SK-N-SH (cell line): ENCODE data around the gene MYO5C. TPM values are rescaled to one million over a fixed set of nuclear protein-coding genes. Genes with fewer than 3 reads are reported as not detected.

ENCODE experiments used
- CTCF ChIA-PET: fragments of 300-600, 350-600 bp; formaldehyde crosslinking; extraction: SDS; loops from one replicate; lab custom pipeline; 2021; lab: Yijun Ruan, JAX
- POLR2A ChIA-PET: fragments of 350-600 bp; sonication (Branson Sonifier 250); formaldehyde crosslinking; extraction: SDS; loops from one replicate; lab custom pipeline; 2020; ENCODE audit warnings: antibody characterized with exemption, inconsistent platforms; lab: Yijun Ruan, JAX
- DNase-seq: peaks from one replicate; pipeline ENCODE4 v3.0.0; 2012
- H2AFZ ChIP-seq: fragments of 200-600 bp; sonication (generic); 2 replicates; pipeline ENCODE4 v1.8.1; 2016; ENCODE audit warnings: antibody characterized with exemption, mild to moderate bottlenecking, low read depth
- H3F3A ChIP-seq: fragments of 200-600 bp; sonication (generic); replicated peaks from 2 replicates; pipeline ENCODE3; 2016; ENCODE audit warnings: antibody characterized with exemption, mild to moderate bottlenecking; ENCODE audit not compliant: insufficient read depth
- H3K27ac ChIP-seq, 2 experiments: fragments of 200-500 bp in 1 of 2; fragments of 200-600 bp in 1 of 2; sonication (Bioruptor generic) in 1 of 2; sonication (generic), shearing (Covaris generic) in 1 of 2; 2 replicates each; pipeline versions ENCODE4 v1.5.1 to v1.6.1; 2014 to 2016; ENCODE audit warnings: low read depth in 2 of 2, inconsistent platforms in 1 of 2, low read length in 1 of 2, mild to moderate bottlenecking in 1 of 2, mixed read lengths in 1 of 2
- H3K27me3 ChIP-seq: fragments of 200-600 bp; sonication (generic), shearing (Covaris generic); 2 replicates; pipeline ENCODE4 v1.6.1; 2016; ENCODE audit warnings: mixed run types; ENCODE audit not compliant: insufficient read depth
- H3K36me3 ChIP-seq, 2 experiments: fragments of 200-500 bp in 1 of 2; fragments of 200-600 bp in 1 of 2; sonication (Bioruptor generic) in 1 of 2; sonication (generic) in 1 of 2; replicated peaks in 1 of 2; 2 replicates each; pipeline versions ENCODE3 to v1.5.1; 2014 to 2016; ENCODE audit warnings: low read length in 1 of 2, mild to moderate bottlenecking in 1 of 2; ENCODE audit not compliant: insufficient read depth in 2 of 2, control insufficient read depth in 1 of 2
- H3K4me1 ChIP-seq, 2 experiments: fragments of 200-500 bp in 1 of 2; fragments of 200-600 bp in 1 of 2; sonication (Bioruptor generic) in 1 of 2; sonication (generic), shearing (Covaris generic) in 1 of 2; 2 replicates each; pipeline versions ENCODE4 v1.5.1 to v1.6.1; 2014 to 2016; ENCODE audit warnings: low read depth in 1 of 2, low read length in 1 of 2, mixed run types in 1 of 2; ENCODE audit not compliant: insufficient read depth in 2 of 2, control insufficient read depth in 1 of 2
- H3K4me2 ChIP-seq: fragments of 200-600 bp; sonication (generic), shearing (Covaris generic); 2 replicates; pipeline ENCODE4 v1.6.1; 2017; ENCODE audit warnings: mixed run types
- H3K4me3 ChIP-seq, 2 experiments: fragments of 200-500 bp in 1 of 2; fragments of 200-600 bp in 1 of 2; sonication (Bioruptor generic) in 1 of 2; sonication (generic), shearing (Covaris generic) in 1 of 2; 2 replicates each; pipeline versions ENCODE4 v1.5.1 to v1.8.1; 2014 to 2016; ENCODE audit warnings: low read depth in 2 of 2, inconsistent platforms in 1 of 2, low read length in 1 of 2, mild to moderate bottlenecking in 1 of 2, mixed read lengths in 1 of 2, moderate library complexity in 1 of 2
- H3K79me2 ChIP-seq: fragments of 200-600 bp; sonication (generic); 2 replicates; pipeline ENCODE4 v1.8.1; 2017; ENCODE audit warnings: mild to moderate bottlenecking; ENCODE audit not compliant: insufficient read depth
- H3K9ac ChIP-seq: fragments of 200-600 bp; sonication (generic); 2 replicates; pipeline ENCODE4 v1.6.1; 2017; ENCODE audit warnings: mixed run types
- H3K9me2 ChIP-seq: fragments of 200-600 bp; sonication (generic); 2 replicates; pipeline ENCODE4 v1.6.1; 2017; ENCODE audit warnings: mixed run types
- H3K9me3 ChIP-seq: fragments of 200-600 bp; sonication (generic); 2 replicates; pipeline ENCODE4 v1.6.1; 2017; ENCODE audit warnings: mixed run types, mild to moderate bottlenecking, moderate library complexity
- H4K20me1 ChIP-seq: fragments of 200-600 bp; sonication (generic); 2 replicates; pipeline ENCODE4 v1.6.1; 2017; ENCODE audit warnings: mild to moderate bottlenecking, mixed run types; ENCODE audit not compliant: insufficient read depth
- ELF1 ChIP-seq: IDR thresholded peaks from 2 replicates; pipeline ENCODE4 v1.4.0; 2012
- EZH2phosphoT487 ChIP-seq: fragments of 200-600 bp; sonication (generic); IDR thresholded peaks from 2 replicates; pipeline ENCODE4 v1.6.1; 2017; ENCODE audit warnings: low read depth, mixed run types, mild to moderate bottlenecking, antibody characterized with exemption, moderate library complexity, borderline replicate concordance
- FOSL2 ChIP-seq: IDR thresholded peaks from 2 replicates; pipeline ENCODE4 v1.4.0; 2012; ENCODE audit warnings: low read depth, mild to moderate bottlenecking, moderate library complexity, borderline replicate concordance
- FOXJ3 ChIP-seq: sonication (generic); formaldehyde crosslinking; IDR thresholded peaks from 2 replicates; pipeline ENCODE4 v1.5.1; 2020; ENCODE audit warnings: mild to moderate bottlenecking, missing genetic modification reagents
- FOXM1 ChIP-seq: IDR thresholded peaks from 2 replicates; pipeline ENCODE4 v1.4.0; 2012; ENCODE audit warnings: low read depth, mild to moderate bottlenecking
- GATA2 ChIP-seq: sonication (generic); formaldehyde crosslinking; IDR thresholded peaks from 2 replicates; pipeline ENCODE4 v1.5.0; 2020; ENCODE audit warnings: mild to moderate bottlenecking, missing genetic modification reagents
- IRF3 ChIP-seq: fragments of 150-350 bp; IDR thresholded peaks from 2 replicates; pipeline ENCODE4 v1.6.1; 2016; ENCODE audit warnings: mild to moderate bottlenecking, low read depth, low read length
- JUND ChIP-seq: IDR thresholded peaks from 2 replicates; pipeline ENCODE4 v1.4.0; 2012
- MEF2A ChIP-seq: IDR thresholded peaks from 2 replicates; pipeline ENCODE4 v1.4.0; 2012; ENCODE audit warnings: low read depth, borderline replicate concordance
- MXI1 ChIP-seq: IDR thresholded peaks from 2 replicates; pipeline ENCODE4 v1.6.1; 2012; ENCODE audit warnings: mild to moderate bottlenecking, low read depth, low read length, improper control_type of control experiment
- NRF1 ChIP-seq: IDR thresholded peaks from 2 replicates; pipeline ENCODE4 v1.6.1; 2012; ENCODE audit warnings: low read depth, mild to moderate bottlenecking, low read length
- PBX3 ChIP-seq: IDR thresholded peaks from 2 replicates; pipeline ENCODE4; 2012
- TAF1 ChIP-seq: IDR thresholded peaks from 2 replicates; pipeline ENCODE4 v1.6.1; 2012; ENCODE audit warnings: low read depth, mild to moderate bottlenecking, low read length, moderate library complexity, borderline replicate concordance
- YY1 ChIP-seq: IDR thresholded peaks from 2 replicates; pipeline ENCODE4 v1.4.0; 2012; ENCODE audit warnings: low read depth, mild to moderate bottlenecking
- WGBS: methylation state at CpG from one replicate; pipeline ENCODE4 v1.1.6; 2017; ENCODE audit warnings: low lambda C conversion rate; 5-methylcytosine and 5-hydroxymethylcytosine counted together
- polyA plus RNA-seq, 3 experiments: library from polyadenylated mRNA; depleted of rRNA; stranded (reverse); fragments of >200 nt; gene quantifications; 2 replicates each; pipeline ENCODE4 v1.2.3, GENCODE V29; 2012
- TF ChIP-seq, protein P1 (sequence below): fragments of 200-600 bp; sonication (generic); IDR thresholded peaks from 2 replicates; pipeline ENCODE4 v1.6.1; 2017; ENCODE audit warnings: antibody characterized with exemption, mild to moderate bottlenecking, moderate library complexity
- TF ChIP-seq, protein P2 (sequence below): IDR thresholded peaks from 2 replicates; pipeline ENCODE4 v1.4.0; 2012; ENCODE audit warnings: low read depth, borderline replicate concordance

MYO5C gene
- polyA plus RNA-seq, 1 of the 3 experiments (the other 2 are of a cell fraction): 0.99 TPM

DNA sequence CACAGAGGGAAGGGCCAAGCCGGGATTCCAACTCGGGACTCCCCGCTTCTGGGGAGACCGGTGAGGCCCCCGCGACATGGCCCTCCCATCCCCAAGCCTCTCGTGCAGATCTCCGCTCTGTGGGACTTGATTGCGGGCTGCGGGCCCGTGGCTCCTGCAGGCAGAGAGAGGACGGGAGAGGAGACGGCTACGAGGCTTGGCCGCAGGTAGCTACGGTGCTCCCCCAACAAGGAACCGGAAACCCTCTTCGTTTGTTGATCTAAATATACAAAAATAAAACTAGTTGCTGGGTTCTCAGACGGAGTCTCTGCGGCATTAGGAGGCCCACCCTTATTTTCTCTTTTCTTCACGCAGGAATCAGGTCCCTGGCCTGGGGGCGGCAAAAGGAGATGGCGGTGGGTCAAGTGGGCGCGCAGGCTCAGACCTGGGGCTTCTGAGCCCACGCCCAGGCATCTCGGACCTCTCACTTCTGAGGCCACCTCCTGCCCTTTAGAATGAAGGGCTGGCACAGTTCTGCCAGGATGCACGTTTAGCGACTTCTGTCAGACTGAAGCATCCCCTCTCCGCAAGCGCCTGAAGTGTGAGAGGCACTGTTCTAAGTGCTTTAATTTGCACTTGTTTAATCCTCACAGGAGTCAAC, 115.3 kb downstream of the MYO5C start:
- H3K4me3 ChIP-seq: peak overlapping the region; percentile 75 to 84
- no peaks in the 10 kb centered on the region for H4K20me1 ChIP-seq
- no peaks in the 10 kb centered on the region for H3K9me2 ChIP-seq
- no peak for DNase-seq
- ChIA-PET POLR2A (interaction anchor here (0.6 to 2.3 kb wide), 4 partner anchors 43 to 209 kb away, joined by 3 to 11 read pairs (median 4); partner anchors contain the start of gene LEO1), CTCF (interaction anchor here (1.3 to 1.5 kb wide), 2 partner anchors 28 to 160 kb away, joined by 3 to 5 read pairs; no protein-coding TSS in a partner anchor)
- H3K4me1 ChIP-seq: peaks cover 7 to 11% of the 10 kb centered on the region in 2 experiments; a peak in 1 of 4 replicates
- H3K9ac ChIP-seq: peak overlapping the region; percentile 80
- H3K9me3 ChIP-seq: no peaks in the 10 kb centered on the region
- peak overlapping the region; percentile 65 to 73; a peak in 3 of 4 replicates for H3K27ac ChIP-seq
- WGBS: 64% methylated on average over 23 of the region's 31 CpGs
- peaks cover 0 to 7% of the 10 kb centered on the region in 2 experiments for H3K36me3 ChIP-seq
- peak overlapping the region; percentile 97; the same call in 1 of the 2 replicates for H2AFZ ChIP-seq
- H3F3A ChIP-seq: no peaks in the 10 kb centered on the region
- H3K79me2 ChIP-seq: peaks cover 38% of the 10 kb centered on the region
- no peaks in the 10 kb centered on the region for H3K27me3 ChIP-seq
- TF ChIP-seq, protein P1, sequence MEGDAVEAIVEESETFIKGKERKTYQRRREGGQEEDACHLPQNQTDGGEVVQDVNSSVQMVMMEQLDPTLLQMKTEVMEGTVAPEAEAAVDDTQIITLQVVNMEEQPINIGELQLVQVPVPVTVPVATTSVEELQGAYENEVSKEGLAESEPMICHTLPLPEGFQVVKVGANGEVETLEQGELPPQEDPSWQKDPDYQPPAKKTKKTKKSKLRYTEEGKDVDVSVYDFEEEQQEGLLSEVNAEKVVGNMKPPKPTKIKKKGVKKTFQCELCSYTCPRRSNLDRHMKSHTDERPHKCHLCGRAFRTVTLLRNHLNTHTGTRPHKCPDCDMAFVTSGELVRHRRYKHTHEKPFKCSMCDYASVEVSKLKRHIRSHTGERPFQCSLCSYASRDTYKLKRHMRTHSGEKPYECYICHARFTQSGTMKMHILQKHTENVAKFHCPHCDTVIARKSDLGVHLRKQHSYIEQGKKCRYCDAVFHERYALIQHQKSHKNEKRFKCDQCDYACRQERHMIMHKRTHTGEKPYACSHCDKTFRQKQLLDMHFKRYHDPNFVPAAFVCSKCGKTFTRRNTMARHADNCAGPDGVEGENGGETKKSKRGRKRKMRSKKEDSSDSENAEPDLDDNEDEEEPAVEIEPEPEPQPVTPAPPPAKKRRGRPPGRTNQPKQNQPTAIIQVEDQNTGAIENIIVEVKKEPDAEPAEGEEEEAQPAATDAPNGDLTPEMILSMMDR: no peak
- TF ChIP-seq MEF2A: no peak
- no peak for TF ChIP-seq FOXM1
- TF ChIP-seq NRF1: no peak
- no peak for TF ChIP-seq MXI1
- TF ChIP-seq EZH2phosphoT487: no peak
- no peak for TF ChIP-seq ELF1
- TF ChIP-seq JUND: no peak
- no peak for TF ChIP-seq YY1
- no peak for TF ChIP-seq TAF1
- TF ChIP-seq PBX3: no peak
- no peak for TF ChIP-seq FOXJ3 (CRISPR knock-in tag)
- TF ChIP-seq, protein P2, sequence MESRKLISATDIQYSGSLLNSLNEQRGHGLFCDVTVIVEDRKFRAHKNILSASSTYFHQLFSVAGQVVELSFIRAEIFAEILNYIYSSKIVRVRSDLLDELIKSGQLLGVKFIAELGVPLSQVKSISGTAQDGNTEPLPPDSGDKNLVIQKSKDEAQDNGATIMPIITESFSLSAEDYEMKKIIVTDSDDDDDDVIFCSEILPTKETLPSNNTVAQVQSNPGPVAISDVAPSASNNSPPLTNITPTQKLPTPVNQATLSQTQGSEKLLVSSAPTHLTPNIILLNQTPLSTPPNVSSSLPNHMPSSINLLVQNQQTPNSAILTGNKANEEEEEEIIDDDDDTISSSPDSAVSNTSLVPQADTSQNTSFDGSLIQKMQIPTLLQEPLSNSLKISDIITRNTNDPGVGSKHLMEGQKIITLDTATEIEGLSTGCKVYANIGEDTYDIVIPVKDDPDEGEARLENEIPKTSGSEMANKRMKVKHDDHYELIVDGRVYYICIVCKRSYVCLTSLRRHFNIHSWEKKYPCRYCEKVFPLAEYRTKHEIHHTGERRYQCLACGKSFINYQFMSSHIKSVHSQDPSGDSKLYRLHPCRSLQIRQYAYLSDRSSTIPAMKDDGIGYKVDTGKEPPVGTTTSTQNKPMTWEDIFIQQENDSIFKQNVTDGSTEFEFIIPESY: no peak
- TF ChIP-seq FOSL2: no peak
- no peak for TF ChIP-seq IRF3
- TF ChIP-seq GATA2 (CRISPR knock-in tag): no peak
- peak overlapping the region; percentile 82 for H3K4me2 ChIP-seq
